HG03442 (cell line): Measurements from ENCODE around the gene SPRED1.

Experiments used
- ATAC-seq: cut with Tn5 transposase; IDR thresholded peaks from one replicate; pipeline ENCODE4 v1.9.1; 2021; ENCODE audit warnings: mild to moderate bottlenecking, moderate library complexity; ENCODE audit not compliant: unreplicated experiment

SPRED1 gene

GRCh38 chr15:38252481-38253350 is at the start of gene SPRED1:
SPRED1 (plus strand) TSS chr15:38252836; CDS start chr15:38253186, 350 bp downstream.
- ATAC-seq, result peak; percentile 25

GRCh38 chr15:38205526-38206272 is 46.9 kb upstream of the SPRED1 start:
- ATAC-seq, result no peak

- ATAC-seq, result no peak
Observed at GRCh38 chr15:38207621-38208020, 45.0 kb upstream of the SPRED1 start.

- no peak for ATAC-seq
Observed at GRCh38 chr15:38208206-38208605, 44.4 kb upstream of the SPRED1 start.

- no peak for ATAC-seq
Observed at GRCh38 chr15:38208779-38209178, 43.9 kb upstream of the SPRED1 start.

GRCh38 chr15:38211249-38211648 is 41.4 kb upstream of the SPRED1 start:
- ATAC-seq, result no peak

GRCh38 chr15:38211811-38212210 is 40.8 kb upstream of the SPRED1 start:
- no peak for ATAC-seq

GRCh38 chr15:38212729-38213351 is 39.8 kb upstream of the SPRED1 start:
- ATAC-seq, result no peak

- ATAC-seq, result no peak
Observed at GRCh38 chr15:38213356-38213755, 39.3 kb upstream of the SPRED1 start.

- ATAC-seq, result no peak
Observed at GRCh38 chr15:38215707-38216106, 36.9 kb upstream of the SPRED1 start.

GRCh38 chr15:38216763-38217162 is 35.9 kb upstream of the SPRED1 start:
- ATAC-seq, result no peak

GRCh38 chr15:38217191-38217595 is 35.4 kb upstream of the SPRED1 start:
- no peak for ATAC-seq

- no peak for ATAC-seq
Observed at GRCh38 chr15:38217788-38218609, 34.6 kb upstream of the SPRED1 start.

GRCh38 chr15:38220606-38221273 is 31.9 kb upstream of the SPRED1 start:
- no peak for ATAC-seq

GRCh38 chr15:38224486-38224885 is 28.1 kb upstream of the SPRED1 start:
- ATAC-seq, result no peak

GRCh38 chr15:38225381-38225780 is 27.3 kb upstream of the SPRED1 start:
- no peak for ATAC-seq

- no peak for ATAC-seq
Observed at GRCh38 chr15:38226608-38227266, 25.9 kb upstream of the SPRED1 start.

GRCh38 chr15:38227941-38228340 is 24.7 kb upstream of the SPRED1 start:
- no peak for ATAC-seq

GRCh38 chr15:38228618-38229017 is 24.0 kb upstream of the SPRED1 start:
- no peak for ATAC-seq
